ENCODE results near the gene UGT1A3.

DNA sequence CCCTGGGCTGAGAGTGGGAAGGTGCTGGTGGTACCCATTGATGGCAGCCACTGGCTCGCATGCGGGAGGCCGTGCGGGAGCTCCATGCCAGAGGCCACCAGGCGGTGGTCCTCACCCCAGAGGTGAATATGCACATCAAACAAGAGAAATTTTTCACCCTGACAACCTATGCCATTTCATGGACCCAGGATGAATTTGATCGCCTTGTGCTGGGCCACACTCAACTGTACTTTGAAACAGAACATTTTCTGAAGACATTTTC, 18.4 kb downstream of the UGT1A3 start:
- TF ChIP-seq CTCF (IDR thresholded peaks at IDR 0.05): no peak
- no peak for TF ChIP-seq POLR2A (IDR thresholded peaks at IDR 0.05)

Data from thyroid gland (tissue), 4 donors.